GM21619 (cell line): ENCODE data around the gene TLX2.

Experiments used
- ATAC-seq: cut with Tn5 transposase; IDR thresholded peaks from one replicate; pipeline ENCODE4 v1.9.1; 2021; ENCODE audit not compliant: unreplicated experiment

Gene TLX2

DNA sequence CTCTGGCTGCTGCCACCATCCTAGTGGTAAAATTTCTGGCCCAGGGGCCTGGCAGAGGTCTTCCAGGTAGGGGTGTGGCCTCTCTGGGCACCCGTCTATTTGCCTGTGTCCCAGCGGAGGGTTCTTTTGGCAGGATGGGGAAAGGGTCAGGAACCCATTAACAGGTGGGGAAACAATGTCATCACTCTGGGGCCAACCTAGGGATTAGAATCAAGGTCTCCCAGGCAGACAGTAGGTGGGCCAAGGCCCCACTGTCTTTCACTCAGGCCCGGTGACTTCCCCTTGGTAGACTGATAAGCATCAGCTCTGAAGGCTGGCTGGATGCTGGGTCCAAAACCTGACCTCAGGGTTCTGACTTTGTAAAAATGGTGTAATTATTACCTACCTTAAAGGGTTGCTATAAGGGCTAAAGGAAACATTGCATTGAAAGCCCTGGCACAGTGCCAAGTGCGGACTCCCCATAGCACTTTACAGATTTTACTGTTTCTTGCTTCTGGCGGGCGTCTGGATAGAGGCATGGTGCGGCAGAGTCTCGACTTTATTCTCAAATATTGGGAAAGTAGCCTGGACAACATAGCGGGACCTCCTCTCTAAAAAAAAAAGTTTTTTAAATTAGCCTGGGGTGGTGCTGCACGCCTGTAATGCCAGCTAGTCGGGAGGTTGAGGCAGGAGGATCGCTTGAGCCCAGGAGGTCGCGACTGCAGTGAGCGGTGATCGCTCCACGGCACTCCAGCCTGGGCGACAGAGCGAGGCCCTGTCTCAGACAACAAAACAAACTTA, 17.1 kb upstream of the TLX2 start:
- no peak for ATAC-seq

- ATAC-seq, result no peak
These were observed 16.3 kb upstream of the TLX2 start for GRCh38 chr2:74497777-74498499.

- no peak for ATAC-seq
These were observed 15.6 kb upstream of the TLX2 start for GRCh38 chr2:74498500-74499266.

DNA sequence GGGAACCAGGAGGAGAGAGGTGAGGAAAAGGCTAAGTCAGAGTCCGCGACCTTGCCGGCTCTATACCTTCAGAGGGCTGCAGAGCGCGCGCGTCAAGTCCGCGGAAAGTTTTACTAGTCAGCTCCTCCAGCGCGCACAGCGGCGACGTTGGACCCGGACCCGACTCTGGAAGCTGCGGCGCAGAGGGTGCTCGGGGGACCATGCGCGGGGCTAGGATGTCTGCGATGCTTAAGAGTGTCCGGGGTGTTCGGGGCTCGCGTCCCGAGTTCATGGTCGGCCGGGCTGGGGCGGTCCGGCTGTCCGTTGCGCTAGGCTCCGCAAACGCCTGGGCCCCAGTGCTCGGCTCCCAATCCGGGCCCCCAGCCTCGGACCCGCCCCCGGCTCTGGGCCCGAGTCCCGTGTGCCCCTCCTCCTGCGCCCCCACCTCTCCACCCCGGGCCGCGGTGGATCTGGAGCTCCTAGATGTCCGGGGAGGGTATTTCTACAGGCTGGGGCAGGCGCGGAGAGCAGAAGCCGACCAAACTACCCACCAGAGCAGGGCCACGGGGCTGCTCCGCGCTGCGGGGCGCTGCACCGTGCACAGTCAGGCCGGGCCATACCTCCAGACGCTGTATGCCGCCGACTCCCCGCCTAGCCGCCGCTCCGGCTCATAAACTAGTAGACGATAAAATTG, 14.8 kb upstream of the TLX2 start, which contains the start of gene LBX2:
Gene LBX2, minus strand, starts transcription at position 337 of the 673 bp plus-strand sequence. Its CDS starts 66 bp downstream, at position 271.
- ATAC-seq, result no peak

DNA sequence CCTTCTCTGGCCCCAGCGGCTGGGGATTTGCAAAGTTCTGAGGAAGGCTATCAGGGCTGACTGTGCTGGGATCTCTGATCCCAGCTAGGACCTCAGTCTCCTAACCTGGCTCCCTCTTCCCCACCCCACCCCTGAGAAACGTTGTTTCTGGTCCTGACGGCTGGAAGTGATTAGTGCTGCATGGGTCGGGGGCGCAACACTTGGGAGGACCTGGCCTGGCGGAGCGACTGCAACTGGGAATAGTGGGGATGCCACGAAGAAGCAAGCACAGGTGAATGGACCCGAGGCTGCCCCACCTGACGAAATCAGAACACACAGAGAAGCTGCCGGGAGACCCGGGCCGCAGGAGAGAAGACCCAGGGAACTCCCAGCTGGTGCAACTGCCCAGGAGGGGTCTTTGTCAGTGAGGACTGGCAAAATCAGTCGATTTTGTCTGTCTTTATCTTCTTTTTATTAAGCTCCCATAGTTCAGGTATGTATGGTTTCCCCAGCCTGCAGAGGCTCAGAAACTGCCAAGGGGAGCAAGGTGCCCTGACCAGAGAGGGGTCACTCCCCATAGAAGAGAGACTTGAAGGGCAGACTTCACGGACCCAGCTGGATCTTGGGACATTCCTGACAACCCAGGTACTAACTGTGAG, 14.2 kb upstream of the TLX2 start:
- no peak for ATAC-seq

GRCh38 chr2:74500578-74500946, 13.7 kb upstream of the TLX2 start:
- ATAC-seq, result no peak

DNA sequence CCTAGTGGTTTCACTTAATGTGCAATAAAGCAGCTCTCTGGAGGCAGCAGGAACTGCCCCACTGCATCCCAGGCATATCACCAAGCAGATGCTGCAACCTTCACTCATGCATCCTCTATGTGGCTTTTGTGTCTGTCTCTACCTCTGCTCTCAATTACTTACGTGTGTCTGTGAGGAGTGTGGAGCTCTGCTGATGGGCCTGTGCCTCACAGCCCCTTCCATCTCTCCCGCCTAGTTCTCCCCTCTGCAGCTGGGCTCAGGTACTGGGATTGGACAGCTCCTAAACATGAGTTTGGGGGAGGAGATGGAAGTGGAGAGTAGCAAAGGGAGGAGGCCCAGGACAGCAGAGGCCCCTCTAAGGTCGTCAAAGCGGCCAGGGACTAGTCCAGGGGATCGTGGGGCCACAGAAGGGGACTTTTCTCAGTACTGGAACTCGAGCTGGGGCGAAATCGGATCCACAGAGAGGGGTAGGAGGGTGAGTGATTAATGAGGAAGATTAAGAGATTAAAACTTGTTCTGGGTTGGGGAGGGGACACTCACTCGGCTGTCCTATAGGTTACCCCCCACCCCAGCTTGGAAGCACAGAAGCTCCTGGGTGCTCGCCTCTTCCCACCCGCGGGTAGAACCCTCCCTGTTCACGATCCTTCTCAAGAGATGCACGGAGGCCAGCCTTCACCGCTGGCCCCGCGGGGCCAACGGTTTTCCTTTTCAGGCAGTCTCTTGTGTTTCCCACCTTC, 12.7 kb upstream of the TLX2 start:
- ATAC-seq, result no peak

- ATAC-seq, result no peak
These were observed 12.0 kb upstream of the TLX2 start for GRCh38 chr2:74502147-74502719.

DNA sequence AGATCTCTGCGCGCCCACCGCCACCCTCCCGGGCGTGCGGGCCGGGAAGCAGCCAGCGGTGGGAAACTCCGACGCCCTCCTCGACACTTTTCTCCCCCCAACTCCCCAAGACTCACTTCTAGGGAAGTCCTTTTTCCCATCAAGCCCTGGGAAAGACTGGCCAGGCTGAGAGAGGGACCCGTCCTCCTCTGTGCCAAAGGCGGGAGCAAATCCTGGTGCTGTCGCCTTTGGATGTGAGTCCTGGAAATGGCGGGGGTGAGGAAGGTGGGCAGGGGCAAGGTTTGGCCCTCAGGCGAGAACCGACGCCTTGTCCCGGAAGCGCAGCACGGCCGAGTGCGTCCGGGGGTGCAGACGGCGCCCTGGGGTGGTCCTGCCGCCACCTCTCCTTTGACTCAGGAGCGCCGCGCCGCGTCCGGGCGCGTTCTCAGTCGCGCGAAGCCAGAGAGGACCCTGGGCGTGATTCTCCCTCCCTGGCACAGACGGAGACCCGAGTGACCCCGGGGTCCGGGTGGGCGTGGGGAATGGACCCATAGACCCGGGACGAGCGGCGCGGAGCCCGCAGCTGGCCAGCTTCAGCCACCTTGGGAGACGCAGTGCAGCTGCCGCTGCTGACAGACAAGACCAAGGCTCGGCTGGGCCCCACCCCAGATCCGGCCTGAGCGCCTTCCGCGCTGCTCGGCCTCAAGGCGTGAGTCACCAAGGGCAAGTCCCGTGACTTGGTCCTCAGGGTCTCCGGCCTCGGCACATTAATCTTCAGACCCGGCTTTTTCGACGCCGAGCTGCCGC, 11.3 kb upstream of the TLX2 start:
- peak; percentile 37 for ATAC-seq

GRCh38 chr2:74503506-74504475, 10.5 kb upstream of the TLX2 start:
- no peak for ATAC-seq

- ATAC-seq, result no peak
These were observed 9.7 kb upstream of the TLX2 start for GRCh38 chr2:74504591-74504990.

DNA sequence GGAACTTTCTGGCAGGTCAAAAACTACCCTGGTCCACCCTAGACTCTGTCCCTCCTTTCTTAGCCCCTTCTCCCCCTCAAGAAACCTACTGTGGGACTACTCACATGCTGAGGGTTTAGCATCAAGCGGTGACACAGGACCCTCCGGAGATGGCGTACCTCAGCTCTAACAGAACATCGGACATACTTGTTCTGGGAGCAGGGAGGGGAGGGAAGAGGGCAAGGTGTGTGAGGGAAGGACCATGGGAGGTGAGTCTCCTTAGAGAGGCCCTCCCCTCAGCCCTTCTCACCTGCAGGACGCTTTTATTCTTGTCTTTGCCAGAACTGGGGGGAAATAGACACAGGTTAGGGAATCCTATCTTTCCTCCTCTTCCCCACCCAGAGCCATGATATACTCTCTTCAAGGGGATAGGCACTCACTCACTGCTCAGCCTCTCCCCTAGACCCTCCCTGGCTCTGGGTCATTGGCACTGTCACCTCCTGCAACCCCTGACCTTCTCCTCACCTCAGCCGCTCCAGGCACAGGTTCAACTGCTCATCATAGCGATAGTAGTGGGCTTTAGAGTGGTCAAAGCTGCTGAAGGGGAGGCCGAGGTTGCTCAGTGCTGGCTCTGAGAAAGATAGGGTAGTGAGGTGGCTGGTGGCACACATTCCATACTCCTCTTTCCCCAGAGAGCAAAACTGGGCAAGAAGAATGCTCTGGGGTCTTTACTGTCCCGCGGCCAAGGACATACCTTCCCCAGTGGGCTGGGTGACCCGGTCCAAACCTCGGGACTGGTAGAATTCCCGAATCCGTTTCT, 8.6 kb upstream of the TLX2 start:
- no peak for ATAC-seq

GRCh38 chr2:74507145-74507925, 6.9 kb upstream of the TLX2 start, which contains the start of gene PCGF1:
TSS of gene PCGF1 (minus strand) at chr2:74507695. CDS start at chr2:74507668, 27 bp downstream.
- peak; percentile 84 for ATAC-seq

GRCh38 chr2:74507926-74508520, 6.2 kb upstream of the TLX2 start:
- peak; percentile 3 for ATAC-seq

GRCh38 chr2:74510272-74510671, 4.0 kb upstream of the TLX2 start:
- ATAC-seq, result no peak
